GM19438 (cell line): Measurements from ENCODE around the gene IFT25.
A peak's percentile ranks its signal among the peaks of the same experiment; 100 is the strongest.
"Not testable (repeated sequence)": the region's sequence is repeated elsewhere in the genome, so short reads cannot be mapped to it uniquely, and the experiment has no call there.

ENCODE experiments used
- ATAC-seq: cut with Tn5 transposase; IDR thresholded peaks from one replicate; pipeline ENCODE4 v1.9.1; 2021; ENCODE audit warnings: low read depth; ENCODE audit not compliant: unreplicated experiment

The IFT25 gene

DNA sequence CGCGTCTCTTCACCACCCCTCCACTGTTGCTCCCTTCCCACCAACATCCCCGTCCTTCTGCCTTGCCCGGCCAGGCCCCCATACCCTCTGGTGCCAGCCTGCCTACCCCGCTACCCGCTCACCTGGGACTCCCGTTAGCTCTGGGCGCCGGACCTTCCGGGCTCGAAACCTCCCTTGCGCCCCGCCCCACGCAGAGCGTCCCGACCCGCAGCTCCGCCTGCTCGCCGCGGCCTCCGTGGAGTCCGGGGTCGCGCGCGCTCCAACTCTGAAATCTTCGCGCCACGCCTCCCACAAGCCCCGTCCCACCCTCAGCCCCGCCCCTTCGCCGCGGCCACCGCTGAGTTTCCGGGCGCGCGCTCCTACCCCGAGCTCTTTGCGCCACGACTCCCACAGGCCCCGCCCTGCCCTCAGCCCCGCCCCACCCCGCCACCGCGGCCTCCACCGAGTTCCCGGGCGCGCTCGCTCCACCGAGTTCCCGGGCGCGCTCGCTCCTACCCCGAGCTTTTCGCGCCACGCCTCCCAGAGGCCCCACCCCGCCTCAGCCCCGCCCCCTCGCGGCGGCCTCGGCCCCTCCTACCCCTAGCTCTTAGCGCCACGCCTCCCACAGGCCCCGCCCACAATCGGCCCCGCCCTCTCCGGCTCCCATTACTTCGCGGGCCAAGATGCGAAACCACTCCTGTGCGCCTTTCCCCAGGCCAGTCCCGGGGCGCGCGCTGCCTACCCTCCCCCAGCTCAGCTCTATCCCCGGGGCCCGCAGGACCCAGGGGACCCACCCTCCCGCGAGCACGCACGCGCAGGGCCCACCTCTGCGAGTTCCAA lies at the start of gene IFT25:
TSS of gene IFT25 (minus strand) at position 267 of the 819 bp plus-strand sequence. CDS start 5,617 bp downstream, outside the sequence.
- peak; percentile 61 for ATAC-seq

DNA sequence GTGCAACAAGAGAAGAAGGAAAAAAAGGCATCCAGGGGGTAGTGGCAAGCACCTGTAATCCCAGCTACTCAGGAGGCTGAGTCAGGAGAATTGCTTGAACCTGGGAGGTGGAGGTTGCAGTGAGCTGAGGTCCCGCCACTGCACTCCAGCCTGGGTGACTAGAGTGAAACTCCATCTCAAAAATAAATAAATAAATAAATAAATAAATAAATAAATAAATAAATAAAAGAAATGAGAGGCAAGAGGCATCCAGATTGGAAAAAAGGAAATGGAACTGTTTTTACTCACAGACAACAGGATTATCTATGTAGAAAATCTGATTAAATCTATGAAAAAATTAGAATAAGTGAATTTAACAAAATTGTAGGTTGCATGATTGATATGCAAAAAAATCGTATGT lies 49.0 kb upstream of the IFT25 start:
- not testable (repeated sequence) for ATAC-seq

DNA sequence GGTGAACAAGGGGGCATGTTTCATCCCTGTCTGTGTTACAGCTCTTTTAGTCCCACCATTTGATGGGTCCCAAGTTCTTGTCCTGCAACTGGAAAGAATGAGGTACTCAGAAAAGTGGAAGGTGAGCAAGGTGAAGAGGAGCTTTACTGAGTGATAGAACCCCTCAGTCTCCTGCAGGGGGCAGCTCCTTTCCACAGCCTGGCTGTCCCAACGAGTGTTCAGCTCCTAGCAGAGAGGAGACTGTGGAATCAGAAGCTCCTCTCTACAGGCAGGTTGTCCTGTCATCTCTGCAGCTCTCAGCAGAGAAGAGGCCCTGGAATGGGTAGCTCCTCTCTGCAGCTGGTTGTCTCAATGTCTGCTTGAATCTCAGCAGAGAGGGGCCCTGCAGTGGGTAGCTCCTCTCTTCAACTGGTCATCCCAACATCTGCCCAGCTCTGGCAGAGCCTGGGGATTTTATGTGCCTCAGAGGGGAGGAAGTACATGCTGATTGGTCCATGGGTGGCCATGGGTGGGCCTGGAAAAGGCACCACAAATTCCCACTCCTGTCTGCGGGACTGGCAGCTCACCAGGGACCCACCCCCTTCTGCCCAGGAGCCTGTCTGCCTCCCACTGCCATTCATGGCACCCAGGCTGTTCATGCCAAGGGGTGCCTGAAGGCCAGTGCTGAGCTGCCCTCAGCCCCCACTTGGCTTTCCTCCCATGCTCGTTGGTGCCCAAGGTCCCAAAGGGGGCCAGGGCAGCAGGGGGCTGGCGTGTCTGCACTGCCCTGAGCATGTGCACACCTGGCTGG lies 46.8 kb upstream of the IFT25 start:
- no peak for ATAC-seq

DNA sequence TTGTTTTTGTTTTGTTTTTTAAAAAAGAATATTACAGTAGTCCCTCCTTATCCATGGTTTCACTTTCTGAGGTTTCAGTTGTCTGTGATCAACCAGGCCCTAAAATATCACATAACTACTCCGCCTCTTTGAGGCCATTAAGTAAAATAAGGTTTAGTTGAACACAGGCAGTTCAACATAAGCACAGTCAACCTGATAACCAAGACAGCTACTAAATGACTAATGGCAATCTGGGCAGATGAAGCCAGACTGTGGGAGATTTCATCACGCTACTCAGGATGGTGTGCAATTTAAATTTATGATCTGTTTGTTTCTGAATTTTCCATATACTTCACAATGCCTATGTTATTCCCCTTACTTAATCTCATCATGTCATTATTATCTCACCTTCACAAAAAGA lies 42.4 kb upstream of the IFT25 start:
- ATAC-seq: no peak

DNA sequence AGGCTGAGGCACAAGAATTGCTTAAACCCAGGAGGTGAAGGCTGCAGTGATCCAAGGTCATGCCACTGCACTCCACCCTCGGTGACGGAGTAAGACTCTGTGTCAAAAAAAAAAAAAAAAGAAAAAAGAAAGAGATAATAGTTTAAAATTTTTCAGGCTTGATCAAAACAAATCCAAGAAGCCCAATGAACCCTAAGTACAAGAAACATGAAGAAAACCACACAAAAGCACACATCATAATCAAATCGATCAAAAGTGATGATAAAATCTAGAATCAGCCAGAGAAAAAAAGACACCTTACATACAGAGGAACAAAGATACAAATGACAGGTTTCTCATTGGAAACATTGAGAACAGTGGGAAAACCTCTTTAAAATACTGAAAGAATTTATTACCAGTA lies 41.0 kb upstream of the IFT25 start:
- ATAC-seq: no peak

DNA sequence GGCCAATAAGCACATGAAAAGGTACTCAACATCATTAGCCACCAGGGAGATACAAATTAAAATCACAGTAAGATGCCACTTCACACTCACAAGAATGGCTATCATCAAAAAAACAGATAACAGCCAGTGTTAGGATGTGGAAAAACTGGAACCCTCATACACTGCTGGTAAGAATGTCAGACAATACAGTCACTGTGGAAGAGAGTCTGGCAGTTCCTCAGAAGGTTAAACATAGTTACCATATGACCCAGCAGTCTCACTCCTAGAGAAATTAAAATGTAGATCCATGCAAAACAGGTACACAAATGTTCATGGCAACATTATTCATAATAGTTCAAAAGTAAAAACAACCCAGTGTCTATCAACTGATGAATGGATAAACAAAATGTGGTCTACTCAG lies 39.2 kb upstream of the IFT25 start:
- no peak for ATAC-seq

DNA sequence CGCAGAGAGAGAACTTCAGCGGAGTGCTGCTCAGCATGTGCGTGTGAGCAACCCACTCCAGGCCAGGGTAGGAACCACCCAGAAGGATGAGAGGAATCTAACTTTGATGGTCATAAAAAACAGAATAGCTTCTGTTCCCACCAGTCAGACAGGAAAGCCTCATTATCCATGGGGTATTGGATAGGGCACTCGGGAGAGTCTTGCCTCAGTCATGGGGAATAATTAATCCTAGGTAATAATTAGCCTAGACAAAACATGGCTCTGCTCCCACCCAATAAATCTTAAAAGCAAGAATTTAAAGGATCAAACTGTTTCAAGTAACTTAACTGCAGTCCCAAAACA lies 37.2 kb upstream of the IFT25 start:
- ATAC-seq: no peak

DNA sequence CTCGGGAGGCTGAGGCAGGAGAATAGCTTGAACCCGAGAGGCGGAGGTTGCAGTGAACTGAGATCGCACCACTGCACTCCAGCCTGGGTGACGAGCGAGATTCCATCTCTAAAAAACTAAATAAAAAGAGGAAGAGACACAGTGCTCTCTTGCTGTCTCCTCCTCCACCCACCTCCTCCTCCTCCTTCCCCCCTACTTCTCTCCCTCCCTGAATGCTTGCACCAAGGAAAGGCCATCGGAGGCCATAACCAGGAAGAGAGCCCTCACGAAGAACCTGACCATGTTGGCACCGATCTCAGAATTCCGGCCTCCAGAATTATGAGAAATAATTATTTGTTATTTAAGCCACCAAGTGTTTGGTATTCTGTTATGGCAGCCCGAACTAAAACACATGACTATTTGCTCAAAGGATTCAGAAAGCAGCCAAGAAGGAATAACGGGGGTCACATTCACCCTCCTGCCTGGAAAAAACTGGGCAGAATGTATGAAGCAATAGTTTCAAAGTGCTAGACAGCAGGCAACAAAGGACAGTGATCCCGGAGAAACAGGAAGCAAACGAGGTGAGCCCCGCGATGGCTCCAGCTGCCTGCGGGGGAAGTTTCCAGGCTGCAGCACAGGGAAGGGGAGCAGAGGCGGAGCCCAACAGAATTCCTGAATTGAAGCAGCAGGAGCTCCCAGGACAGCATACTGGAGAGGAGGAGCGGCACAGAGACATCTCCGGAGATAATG lies 36.7 kb upstream of the IFT25 start:
- ATAC-seq: no peak

DNA sequence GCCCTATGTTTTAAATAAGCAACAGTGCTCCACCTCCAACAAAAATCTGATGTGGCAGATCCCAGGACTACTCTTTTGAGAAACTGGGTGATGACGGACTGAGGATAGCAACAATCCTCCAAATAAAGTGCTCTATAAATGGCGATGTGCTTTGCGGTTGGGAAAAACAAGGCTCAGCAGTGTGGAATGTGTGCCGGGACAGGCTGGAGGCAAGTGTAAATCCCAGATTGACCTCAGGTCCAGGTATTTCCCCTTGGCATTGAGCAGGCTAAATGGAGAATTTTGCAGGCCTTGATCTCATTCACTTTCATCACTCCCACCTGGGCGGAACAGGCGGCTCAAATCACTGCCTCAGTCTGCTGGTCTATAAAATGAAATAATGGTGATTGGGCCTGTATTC lies 35.7 kb upstream of the IFT25 start:
- no peak for ATAC-seq

DNA sequence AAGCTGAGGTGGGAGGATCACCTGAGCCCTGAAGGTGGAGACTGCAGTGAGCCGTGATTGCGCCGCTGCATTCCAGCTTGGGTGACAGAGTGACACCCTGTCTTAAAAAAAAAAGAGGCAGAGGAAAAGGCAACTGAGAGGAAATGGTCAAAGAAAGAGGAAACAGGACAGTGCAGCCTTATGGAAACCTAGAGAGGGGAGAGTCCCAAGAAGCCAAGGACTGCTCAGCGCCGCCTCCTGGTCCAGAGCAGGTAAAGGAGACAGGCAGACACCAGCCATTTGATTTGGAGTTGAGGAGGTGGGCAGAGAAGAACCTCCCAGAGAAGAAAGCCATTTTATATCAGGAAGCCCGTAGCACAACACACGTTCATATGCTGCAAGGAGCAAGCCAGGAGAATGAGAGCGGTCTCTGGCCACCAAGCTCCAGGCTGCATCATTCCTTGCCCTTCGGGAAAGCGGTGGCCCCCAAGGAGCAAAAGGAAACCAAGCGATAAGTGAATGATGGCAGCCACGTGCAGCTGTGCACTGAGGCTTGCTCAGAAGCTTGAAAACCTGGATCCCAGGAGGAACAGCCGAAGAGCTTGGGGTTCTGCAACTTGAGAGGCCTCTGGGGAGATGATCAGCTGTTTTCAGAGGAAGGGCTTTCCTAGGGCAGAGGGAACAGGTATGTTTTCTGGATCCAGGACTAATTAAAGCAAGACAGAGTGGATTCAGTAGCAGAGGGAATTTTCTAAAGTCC lies 34.4 kb upstream of the IFT25 start:
- no peak for ATAC-seq

DNA sequence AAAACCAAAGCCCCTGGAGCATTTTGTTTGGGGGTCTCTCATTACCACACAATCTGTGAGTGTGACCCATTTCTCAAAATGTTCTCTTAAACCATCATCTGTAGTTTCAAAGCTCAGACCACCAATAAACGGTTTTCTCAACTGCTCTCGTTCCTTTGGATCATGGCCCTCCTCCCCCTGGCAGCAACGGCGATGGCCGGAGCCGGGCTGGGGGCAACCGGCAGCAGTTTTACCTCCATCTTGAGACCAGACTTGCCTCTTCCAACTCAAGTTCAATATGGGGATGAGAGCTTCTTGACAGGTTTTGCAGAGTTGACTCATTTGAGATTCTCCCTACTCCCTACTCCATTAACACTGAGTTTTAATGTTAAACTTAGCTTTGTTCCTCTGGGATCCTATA lies 30.4 kb upstream of the IFT25 start:
- no peak for ATAC-seq

DNA sequence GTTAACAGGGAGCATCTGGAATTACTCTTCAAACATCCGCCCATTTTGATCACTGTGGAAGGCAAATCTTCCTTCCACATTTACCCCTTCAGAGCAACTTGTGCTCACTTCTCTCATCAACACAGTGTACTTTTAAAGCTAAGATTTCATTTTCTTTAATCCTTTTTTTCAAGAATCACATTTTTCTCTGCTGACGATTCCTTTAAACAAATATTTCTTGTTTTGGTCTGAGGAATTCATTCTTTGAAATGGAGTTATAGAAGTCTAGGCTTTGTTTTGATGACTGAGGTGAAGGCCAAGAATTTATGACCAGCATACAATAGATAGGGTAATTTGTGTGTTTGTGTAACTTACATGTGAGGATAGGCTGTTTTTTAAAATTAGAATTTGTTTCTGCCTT lies 26.2 kb upstream of the IFT25 start:
- no peak for ATAC-seq

DNA sequence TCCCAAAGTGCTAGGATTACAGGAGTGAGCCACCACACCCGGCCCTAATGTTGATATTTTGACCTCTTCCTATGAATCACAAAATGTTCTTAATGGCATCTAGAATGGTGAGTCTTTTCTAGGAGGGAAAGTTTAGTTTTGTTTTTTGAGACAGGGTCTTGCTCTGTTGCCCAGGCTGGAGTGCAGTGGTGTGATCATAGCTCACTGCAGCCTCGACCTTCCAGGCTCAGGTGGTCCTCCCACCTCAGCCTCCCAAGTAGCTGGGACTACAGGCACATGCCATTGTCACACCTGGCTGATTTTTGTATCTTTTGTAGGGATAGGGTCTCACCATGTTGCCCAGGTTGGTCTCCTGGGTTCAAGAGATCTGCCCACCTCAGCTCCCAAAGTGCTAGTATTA lies 23.8 kb upstream of the IFT25 start:
- ATAC-seq: not testable (repeated sequence)

DNA sequence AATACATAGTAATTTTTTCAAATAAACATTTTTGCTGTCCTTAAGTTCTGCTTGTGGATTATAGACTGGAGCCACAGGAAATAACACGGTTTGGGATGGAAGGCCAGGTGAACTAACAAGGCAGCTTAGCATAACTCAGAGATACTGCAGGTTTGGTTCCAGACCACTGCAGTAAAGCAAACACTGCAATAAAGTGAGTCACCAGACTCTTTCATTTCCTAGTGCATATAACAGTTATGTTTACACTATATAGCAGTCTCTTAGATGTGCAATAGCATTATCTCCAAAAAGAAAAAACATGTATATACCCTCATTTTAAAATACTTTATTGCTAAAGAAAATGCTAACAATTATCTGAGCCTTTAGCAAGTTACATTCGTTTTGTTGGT lies 22.6 kb upstream of the IFT25 start:
- ATAC-seq: no peak

DNA sequence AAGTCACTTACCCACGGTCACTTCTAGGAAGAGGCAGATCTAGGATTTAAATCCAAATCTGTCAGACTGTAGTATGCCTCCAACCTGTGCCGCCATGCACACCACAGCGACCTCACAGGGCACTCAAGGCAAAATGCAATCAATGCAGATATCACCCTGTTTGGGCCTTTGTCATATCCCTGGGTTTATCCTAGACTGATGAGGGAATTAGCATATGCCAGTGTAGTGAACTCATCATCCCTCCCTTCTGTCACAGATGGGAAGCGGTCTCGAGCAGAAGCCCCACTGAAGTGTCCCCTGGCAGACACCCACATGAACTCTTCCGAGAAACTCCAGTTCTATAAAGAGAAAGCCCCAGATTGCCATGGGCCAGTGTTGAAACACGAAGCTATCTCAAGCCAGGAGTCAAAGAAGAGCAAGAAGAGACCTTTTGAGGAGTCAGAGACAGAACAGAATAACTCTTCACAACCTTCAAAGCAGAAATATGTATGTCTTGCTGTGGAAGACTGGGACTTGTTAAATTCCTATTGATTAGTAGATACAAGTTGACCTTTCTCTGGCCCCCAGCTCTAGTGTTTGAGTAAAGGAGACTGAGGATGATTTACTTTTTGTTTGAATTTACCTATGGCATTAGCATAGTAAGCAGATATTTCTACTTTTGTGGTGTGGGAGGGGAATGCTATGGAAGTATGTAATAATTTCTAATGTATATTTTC lies 22.1 kb upstream of the IFT25 start:
- ATAC-seq: no peak

DNA sequence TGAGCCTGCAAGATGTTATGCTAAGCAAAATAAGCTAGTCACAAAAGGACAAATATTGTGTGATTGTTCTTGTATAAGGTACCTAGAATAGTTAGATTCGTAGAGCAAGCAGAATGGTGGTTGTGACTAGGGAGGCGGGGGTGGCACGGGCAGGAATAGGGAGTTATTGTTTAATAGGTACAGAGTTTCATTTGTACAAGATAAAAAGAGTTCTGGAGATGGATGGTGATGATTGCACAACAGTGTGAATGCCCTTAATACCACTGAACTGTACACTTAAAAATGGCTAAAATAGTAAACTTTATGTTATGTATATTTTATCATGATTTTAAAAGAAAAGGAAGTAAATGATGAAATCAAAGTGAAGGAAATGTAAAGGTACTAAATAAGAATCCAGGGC lies 21.3 kb upstream of the IFT25 start:
- no peak for ATAC-seq

DNA sequence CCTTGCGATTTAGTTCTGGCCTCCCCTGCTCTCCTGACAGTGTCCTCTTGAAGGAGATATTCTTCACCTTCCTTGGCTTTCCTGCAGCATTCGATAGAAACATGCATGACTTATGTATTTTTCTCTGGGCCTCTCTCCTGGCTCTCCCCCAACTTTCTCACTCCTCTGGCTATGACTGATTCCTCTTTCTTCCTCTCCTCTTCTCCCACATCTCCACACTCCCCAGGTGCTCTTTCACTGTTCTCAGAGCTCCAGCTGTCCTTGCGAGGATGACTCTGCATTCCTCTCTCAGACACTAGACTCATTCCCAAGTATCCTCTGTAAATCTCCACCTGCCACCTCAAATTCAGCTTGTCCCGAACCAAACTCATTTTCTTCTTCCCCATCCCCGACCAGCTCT lies 18.6 kb upstream of the IFT25 start:
- no peak for ATAC-seq

DNA sequence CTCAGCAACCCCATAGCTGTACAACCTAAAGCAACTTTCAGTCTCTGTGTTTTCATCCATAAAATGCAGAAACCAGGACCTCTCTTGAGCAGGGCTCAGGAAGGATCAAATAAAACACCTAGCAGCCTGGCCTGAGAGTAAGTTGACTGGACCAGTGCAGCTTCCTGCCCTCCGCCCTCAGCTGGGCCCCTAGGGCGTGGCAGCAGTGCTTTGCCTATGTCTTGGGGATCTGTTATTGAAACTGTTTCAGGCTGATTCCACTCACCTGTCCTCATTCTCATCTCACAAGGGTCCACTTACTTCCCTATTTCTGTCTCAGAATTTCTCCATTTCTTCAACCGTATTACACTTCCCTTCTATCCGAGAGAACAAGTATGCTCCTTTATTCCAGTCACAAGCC lies 18.0 kb upstream of the IFT25 start:
- no peak for ATAC-seq

DNA sequence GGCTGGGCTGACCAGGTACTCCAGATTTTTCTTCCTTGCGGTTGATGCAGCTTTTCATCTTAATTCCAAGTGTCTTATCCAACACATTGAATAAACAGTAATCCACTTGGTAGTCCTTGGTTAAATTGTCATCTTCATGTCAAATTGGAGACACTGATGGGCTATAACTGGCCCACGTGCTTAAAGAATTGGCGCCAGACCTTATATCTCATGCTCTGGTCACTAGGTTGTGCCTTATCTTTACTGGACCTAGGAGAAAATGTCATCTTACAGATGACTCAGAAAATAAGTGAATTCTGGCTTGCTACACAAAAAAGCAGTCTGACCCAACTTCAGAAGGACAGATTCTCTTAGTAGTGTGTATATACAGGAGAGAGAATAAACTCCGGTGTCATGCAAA lies 16.9 kb upstream of the IFT25 start:
- ATAC-seq: no peak

DNA sequence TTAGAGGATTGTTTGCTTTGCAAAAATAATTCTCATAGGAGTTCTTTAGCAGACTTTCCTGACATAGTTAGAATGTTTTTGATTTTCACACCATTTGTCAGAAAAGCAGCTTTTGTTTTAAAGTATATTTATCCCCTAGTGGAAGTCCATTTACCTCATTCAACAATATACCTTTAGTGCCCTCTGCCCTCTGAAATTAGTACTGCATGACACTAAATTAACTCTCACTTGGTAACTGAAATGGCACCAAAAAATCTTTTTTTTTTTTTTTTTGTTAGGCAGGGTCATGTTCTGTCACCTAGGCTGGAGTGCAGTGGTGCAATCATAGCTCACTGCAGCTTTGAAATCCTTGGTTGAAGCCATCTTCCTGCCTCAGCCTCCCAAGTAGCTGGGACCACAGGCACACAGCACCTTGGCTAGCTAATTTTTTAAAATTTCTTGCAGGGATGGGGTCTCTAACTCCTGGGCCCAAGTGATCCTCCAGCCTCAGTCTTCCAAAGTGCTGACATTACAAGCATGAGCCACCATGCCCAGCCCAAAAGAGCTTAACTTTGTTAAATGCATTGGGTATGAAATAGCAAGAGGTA lies 14.3 kb upstream of the IFT25 start:
- no peak for ATAC-seq
